Keratinocyte (primary cell): ENCODE measurements around the gene PCDHGB5. TPM values are rescaled to one million over a fixed set of nuclear protein-coding genes. Genes with fewer than 3 reads are reported as not detected.
"Not testable (repeated sequence)": the region's sequence is repeated elsewhere in the genome, so short reads cannot be mapped to it uniquely, and the experiment has no call there.

Experiments used
- DNase-seq: peaks from one replicate; pipeline ENCODE4 v3.0.0-alpha.2; 2011; ENCODE audit warnings: low read depth, missing footprints, low spot score
- FAIRE-seq: peaks from 2 replicates; lab custom pipeline; 2011; peaks lifted over from hg19 to GRCh38; lab: Jason Lieb, UNC
- H2AFZ ChIP-seq: 2 replicates; pipeline ENCODE4 v1.6.0; 2012; ENCODE audit warnings: low read length, control low read depth, inconsistent platforms; ENCODE audit not compliant: control insufficient read depth
- H3K27ac ChIP-seq: 2 replicates; pipeline ENCODE4 v1.5.1; 2011; ENCODE audit warnings: low read length; ENCODE audit not compliant: control insufficient read depth, insufficient read depth
- H3K27me3 ChIP-seq: 3 replicates; pipeline ENCODE4 v1.6.0; 2011; ENCODE audit warnings: low read length; ENCODE audit not compliant: control insufficient read depth, insufficient read depth; ENCODE audit errors: extremely low read depth
- H3K36me3 ChIP-seq, 2 experiments: 2 replicates in 1 of 2; 3 replicates in 1 of 2; pipeline ENCODE4 v1.5.1; 2011; ENCODE audit warnings: low read length in 2 of 2, mild to moderate bottlenecking in 1 of 2; ENCODE audit not compliant: control insufficient read depth in 2 of 2, insufficient read depth in 2 of 2; ENCODE audit errors: extremely low read depth in 1 of 2
- H3K4me1 ChIP-seq: 3 replicates; pipeline ENCODE4 v1.5.1; 2011; ENCODE audit warnings: low read length; ENCODE audit not compliant: control insufficient read depth, insufficient read depth; ENCODE audit errors: extremely low read depth
- H3K4me2 ChIP-seq: 3 replicates; pipeline ENCODE4 v1.6.0; 2011; ENCODE audit warnings: low read depth, low read length; ENCODE audit not compliant: control insufficient read depth, insufficient read depth; ENCODE audit errors: extremely low read depth
- H3K4me3 ChIP-seq, 3 experiments: fragments of 200-600 bp in 1 of 3; sonication (generic) in 1 of 3; 2 replicates in 2 of 3; 3 replicates in 1 of 3; pipeline ENCODE4 v1.5.1; 2011 to 2016; ENCODE audit warnings: low read length in 3 of 3, mild to moderate bottlenecking in 3 of 3, control low read depth in 2 of 3, inconsistent platforms in 1 of 3, low read depth in 1 of 3, mixed read lengths in 1 of 3, mixed run types in 1 of 3, moderate library complexity in 1 of 3; ENCODE audit not compliant: control insufficient read depth in 2 of 3, insufficient read depth in 2 of 3; ENCODE audit errors: extremely low read depth in 1 of 3
- H3K79me2 ChIP-seq: 2 replicates; pipeline ENCODE4 v1.6.0; 2012; ENCODE audit warnings: low read length; ENCODE audit not compliant: control insufficient read depth, insufficient read depth
- H3K9ac ChIP-seq: 3 replicates; pipeline ENCODE4 v1.6.0; 2011; ENCODE audit warnings: low read length; ENCODE audit not compliant: control insufficient read depth, insufficient read depth; ENCODE audit errors: extremely low read depth
- H3K9me1 ChIP-seq: 3 replicates; pipeline ENCODE4 v1.6.0; 2011; ENCODE audit warnings: low read length; ENCODE audit not compliant: control insufficient read depth, insufficient read depth; ENCODE audit errors: extremely low read depth
- H3K9me3 ChIP-seq: 2 replicates; pipeline ENCODE4 v1.5.1; 2012; ENCODE audit warnings: low read depth, low read length; ENCODE audit not compliant: control insufficient read depth
- H4K20me1 ChIP-seq: 3 replicates; pipeline ENCODE4 v1.6.0; 2011; ENCODE audit warnings: low read length; ENCODE audit not compliant: control insufficient read depth, insufficient read depth; ENCODE audit errors: extremely low read depth
- EZH2 ChIP-seq: IDR thresholded peaks from one replicate; pipeline ENCODE4 v1.6.1; 2012; ENCODE audit warnings: inconsistent platforms, mild to moderate bottlenecking, low read length, moderate library complexity
- dilution Hi-C: fragments of 300-500 bp; cut with MboI; formaldehyde crosslinking; loops from one replicate; pipeline ENCODE4 v1.7.0; 2020; ENCODE audit warnings: low sequenced_read_pairs; ENCODE audit not compliant: extremely low pct_ligation_motif_present
- polyA plus RNA-seq, 5 experiments: library from polyadenylated mRNA; depleted of rRNA in 3 of 5; stranded (reverse) in 3 of 5; stranded (forward) in 1 of 5; unstranded in 1 of 5; fragments of >200 nt; gene quantifications; 1 replicate in 1 of 5; 2 replicates in 3 of 5; 3 replicates in 1 of 5; pipeline versions ENCODE4 v1.2.1 to v1.2.3, GENCODE V29; 2011 to 2012; ENCODE audit warnings: missing spikeins in 2 of 5, low read depth in 1 of 5, low replicate concordance in 1 of 5
- TF ChIP-seq, protein P1 (sequence below), 3 experiments: IDR thresholded peaks in 1 of 3; conservative IDR thresholded peaks in 1 of 3; optimal IDR thresholded peaks in 1 of 3; 2 replicates in 2 of 3; 3 replicates in 1 of 3; pipeline versions ENCODE3 to v1.5.1; 2011; ENCODE audit warnings: low read length in 3 of 3, mild to moderate bottlenecking in 3 of 3, moderate library complexity in 2 of 3, control low read depth in 1 of 3, inconsistent platforms in 1 of 3; ENCODE audit not compliant: insufficient read depth in 2 of 3; ENCODE audit errors: extremely low read depth in 1 of 3

The PCDHGB5 gene
- polyA plus RNA-seq, 1 donor (not counting 4 experiments of a cell fraction or from before 2014, with no cell fraction given) = 1.8 TPM

DNA sequence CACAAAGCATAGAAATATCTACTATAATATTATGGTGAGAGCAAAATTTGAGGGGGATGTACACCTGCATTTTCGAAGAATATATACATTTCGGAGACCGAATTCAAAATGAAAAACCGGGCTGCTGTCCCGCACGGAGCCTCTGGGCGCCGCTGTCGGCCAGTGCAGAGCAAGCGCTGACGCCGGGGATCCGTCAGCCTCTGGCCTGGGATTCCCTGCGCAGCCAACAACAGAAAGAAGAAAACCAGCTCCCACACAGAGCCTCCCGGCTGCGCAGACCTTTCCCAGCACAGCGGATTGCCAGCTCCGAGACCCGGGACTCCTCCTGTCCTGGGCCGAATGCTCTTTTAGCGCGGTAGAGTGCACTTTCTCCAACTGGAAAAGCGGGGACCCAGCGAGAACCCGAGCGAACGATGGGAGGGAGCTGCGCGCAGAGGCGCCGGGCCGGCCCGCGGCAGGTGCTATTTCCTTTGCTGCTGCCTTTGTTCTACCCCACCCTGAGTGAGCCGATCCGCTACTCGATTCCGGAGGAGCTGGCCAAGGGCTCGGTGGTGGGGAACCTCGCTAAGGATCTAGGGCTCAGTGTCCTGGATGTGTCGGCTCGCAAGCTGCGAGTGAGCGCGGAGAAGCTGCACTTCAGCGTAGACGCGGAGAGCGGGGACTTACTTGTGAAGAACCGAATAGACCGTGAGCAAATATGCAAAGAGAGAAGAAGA, 10.2 kb downstream of the PCDHGB5 start, which contains the start of gene PCDHGB6:
Gene PCDHGB6 (plus strand): TSS at position 232 of the 716 bp plus-strand sequence. CDS start 182 bp downstream, at position 414.
- H3K36me3 ChIP-seq, DNase-seq, H3K9me1 ChIP-seq, H2AFZ ChIP-seq, FAIRE-seq, H3K27ac ChIP-seq, dilution Hi-C loops, H3K4me1 ChIP-seq, H4K20me1 ChIP-seq, H3K79me2 ChIP-seq, H3K9ac ChIP-seq: not testable (repeated sequence)
- peak within 1 kb of the TSS; percentile 54 for H3K4me2 ChIP-seq
- TF ChIP-seq, protein P1, sequence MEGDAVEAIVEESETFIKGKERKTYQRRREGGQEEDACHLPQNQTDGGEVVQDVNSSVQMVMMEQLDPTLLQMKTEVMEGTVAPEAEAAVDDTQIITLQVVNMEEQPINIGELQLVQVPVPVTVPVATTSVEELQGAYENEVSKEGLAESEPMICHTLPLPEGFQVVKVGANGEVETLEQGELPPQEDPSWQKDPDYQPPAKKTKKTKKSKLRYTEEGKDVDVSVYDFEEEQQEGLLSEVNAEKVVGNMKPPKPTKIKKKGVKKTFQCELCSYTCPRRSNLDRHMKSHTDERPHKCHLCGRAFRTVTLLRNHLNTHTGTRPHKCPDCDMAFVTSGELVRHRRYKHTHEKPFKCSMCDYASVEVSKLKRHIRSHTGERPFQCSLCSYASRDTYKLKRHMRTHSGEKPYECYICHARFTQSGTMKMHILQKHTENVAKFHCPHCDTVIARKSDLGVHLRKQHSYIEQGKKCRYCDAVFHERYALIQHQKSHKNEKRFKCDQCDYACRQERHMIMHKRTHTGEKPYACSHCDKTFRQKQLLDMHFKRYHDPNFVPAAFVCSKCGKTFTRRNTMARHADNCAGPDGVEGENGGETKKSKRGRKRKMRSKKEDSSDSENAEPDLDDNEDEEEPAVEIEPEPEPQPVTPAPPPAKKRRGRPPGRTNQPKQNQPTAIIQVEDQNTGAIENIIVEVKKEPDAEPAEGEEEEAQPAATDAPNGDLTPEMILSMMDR (optimal IDR thresholded peaks at IDR 0.05 in 1 of 3, IDR thresholded peaks at IDR 0.05 in 1 of 3, conservative IDR thresholded peaks at IDR 0.05 in 1 of 3; ENCODE audit: extremely low read depth in 1 of 3, insufficient read depth in 2 of 3, low read length in 3 of 3) = peak; percentile 34 to 72 (median 48)
- H3K27me3 ChIP-seq = peaks cover 12% of the 10 kb centered on the region
- H3K4me3 ChIP-seq = peak within 1 kb of the TSS in 2 of 3 experiments; percentile 20
- H3K9me3 ChIP-seq = peaks cover 29% of the 10 kb centered on the region

- DNase-seq = no peak
- H3K79me2 ChIP-seq = no peaks in the 10 kb centered on the region
- no peaks in the 10 kb centered on the region for H4K20me1 ChIP-seq
- peaks cover 22% of the 10 kb centered on the region for H3K9me3 ChIP-seq
- no peak for FAIRE-seq
- H3K4me2 ChIP-seq = no peak overlapping the region
- TF ChIP-seq, protein P1 (optimal IDR thresholded peaks at IDR 0.05 in 1 of 3, IDR thresholded peaks at IDR 0.05 in 1 of 3, conservative IDR thresholded peaks at IDR 0.05 in 1 of 3; ENCODE audit: extremely low read depth in 1 of 3, insufficient read depth in 2 of 3, low read length in 3 of 3) = no peak
- no peak for TF ChIP-seq EZH2
- H3K9me1 ChIP-seq = no peaks in the 10 kb centered on the region
- dilution Hi-C loops = no loop called here
- H3K36me3 ChIP-seq = no peaks in the 10 kb centered on the region
- no peak overlapping the region for H3K27ac ChIP-seq
- peaks cover 15% of the 10 kb centered on the region for H3K27me3 ChIP-seq
- H3K4me3 ChIP-seq = no peak overlapping the region
- H3K4me1 ChIP-seq = peaks cover 5% of the 10 kb centered on the region
- H3K9ac ChIP-seq = no peak overlapping the region
- no peak overlapping the region for H2AFZ ChIP-seq
These were observed 12.0 kb downstream of the PCDHGB5 start for GRCh38 chr5:141409598-141410306.
